MCF 10A (cell line): ENCODE results near the gene DYNC1LI1. TPM values are rescaled to one million over a fixed set of nuclear protein-coding genes. Genes with fewer than 3 reads are reported as not detected.

Experiments
- BruUV-seq: library from RNA; stranded (reverse); fragments of 400-500 nt; replicated peaks from 2 replicates; lab custom pipeline; 2021; lab: Mats Ljungman, UMichigan
- CTCF ChIA-PET: fragments of 300-600 bp; sonication (Branson Sonifier 250); formaldehyde crosslinking; extraction: SDS; loops from one replicate; lab custom pipeline; 2021; ENCODE audit warnings: antibody characterized with exemption, inconsistent platforms; lab: Yijun Ruan, JAX
- POLR2A ChIA-PET: fragments of 300-600, 350-650 bp; sonication (Branson Sonifier 250); formaldehyde crosslinking; extraction: SDS; loops from one replicate; lab custom pipeline; 2020; ENCODE audit warnings: antibody characterized with exemption, inconsistent platforms; lab: Yijun Ruan, JAX
- DNase-seq: peaks from one replicate; pipeline ENCODE4 v3.0.0-alpha.2; 2018; ENCODE audit not compliant: unreplicated experiment
- H3K27ac Mint-ChIP-seq: one replicate; pipeline ENCODE4 v1.8.0; 2022; ENCODE audit warnings: mild to moderate bottlenecking, low read depth, mixed read lengths; ENCODE audit not compliant: unreplicated experiment
- H3K27me3 Mint-ChIP-seq: one replicate; pipeline ENCODE4 v1.8.0; 2022; ENCODE audit warnings: mixed read lengths; ENCODE audit not compliant: insufficient read depth, unreplicated experiment
- H3K36me3 Mint-ChIP-seq: one replicate; pipeline ENCODE4 v1.8.0; 2022; ENCODE audit warnings: mild to moderate bottlenecking, moderate library complexity, mixed read lengths; ENCODE audit not compliant: insufficient read depth, unreplicated experiment
- H3K4me1 Mint-ChIP-seq: one replicate; pipeline ENCODE4 v1.8.0; 2022; ENCODE audit warnings: mixed read lengths; ENCODE audit not compliant: insufficient read depth, unreplicated experiment
- H3K4me3 Mint-ChIP-seq: one replicate; pipeline ENCODE4 v1.8.0; 2022; ENCODE audit warnings: mild to moderate bottlenecking, moderate library complexity, mixed read lengths; ENCODE audit not compliant: unreplicated experiment
- H3K9me3 Mint-ChIP-seq: one replicate; pipeline ENCODE4 v1.8.0; 2022; ENCODE audit warnings: mixed read lengths; ENCODE audit not compliant: unreplicated experiment
- CTCF ChIP-seq: fragments of 200-600 bp; IDR thresholded peaks from one replicate; pipeline ENCODE4 v1.8.0; 2022; ENCODE audit warnings: antibody characterized with exemption, mild to moderate bottlenecking; ENCODE audit not compliant: unreplicated experiment
- intact Hi-C: fragments of 100-400 bp; cut with micrococcal nuclease; formaldehyde crosslinking; loops from 2 replicates; pipeline ENCODE4 v1.14.1; 2022
- total RNA-seq: library from RNA; stranded (reverse); gene quantifications from 2 replicates; pipeline ENCODE4 v1.2.3, GENCODE V29; 2022

Gene DYNC1LI1
- total RNA-seq, 1 experiment from 2014 or later = 47.6 TPM

GRCh38 chr3:32569540-32570420, 878 bp downstream of the DYNC1LI1 start:
- BruUV-seq = TSS peak; percentile 42
- H3K4me3 Mint-ChIP-seq = peak overlapping the region; percentile 90
- no peaks in the 10 kb centered on the region for H3K9me3 Mint-ChIP-seq
- no peak for TF ChIP-seq CTCF
- H3K27ac Mint-ChIP-seq = peak overlapping the region; percentile 88
- no peaks in the 10 kb centered on the region for H3K27me3 Mint-ChIP-seq
- POLR2A ChIA-PET = interaction anchor here (0.6 to 2.5 kb wide), 21 partner anchors 8 to 203 kb away, joined by 3 to 28 read pairs (median 4); partner anchors contain the start of gene CNOT10
- H3K4me1 Mint-ChIP-seq = no peaks in the 10 kb centered on the region
- CTCF ChIA-PET = interaction anchor here (0.6 to 0.7 kb wide), 2 partner anchors 66 to 98 kb away, joined by 3 read pairs; no protein-coding TSS in a partner anchor
- H3K36me3 Mint-ChIP-seq = no peaks in the 10 kb centered on the region
- DNase-seq = peak; percentile 57
- intact Hi-C loops = no loop called here

GRCh38 chr3:32568953-32569352, 1.7 kb downstream of the DYNC1LI1 start:
- Mint-ChIP-seq H3K4me1 (no peaks in the 10 kb centered on the region), H3K27me3 (no peaks in the 10 kb centered on the region), H3K4me3 (peak overlapping the region; percentile 90), H3K9me3 (no peaks in the 10 kb centered on the region), H3K36me3 (no peaks in the 10 kb centered on the region), H3K27ac (peak overlapping the region; percentile 88)
- intact Hi-C loops = no loop called here
- ChIA-PET CTCF (no interaction called here), POLR2A (interaction anchor here (1.1 to 2.5 kb wide), 10 partner anchors 10 to 204 kb away, joined by 3 to 28 read pairs (median 4); partner anchors contain the start of gene CNOT10)
- no TSS peak for BruUV-seq
- no peak for DNase-seq
- no peak for TF ChIP-seq CTCF

- H3K27ac Mint-ChIP-seq = no peak overlapping the region
- intact Hi-C loops = no loop called here
- ChIA-PET POLR2A (no interaction called here), CTCF (no interaction called here)
- no peak for DNase-seq
- no TSS peak for BruUV-seq
- no peaks in the 10 kb centered on the region for H3K4me1 Mint-ChIP-seq
- no peak for TF ChIP-seq CTCF
- H3K27me3 Mint-ChIP-seq = no peaks in the 10 kb centered on the region
- no peak overlapping the region for H3K4me3 Mint-ChIP-seq
- no peaks in the 10 kb centered on the region for H3K9me3 Mint-ChIP-seq
- peaks cover 4% of the 10 kb centered on the region for H3K36me3 Mint-ChIP-seq
Observed at GRCh38 chr3:32564195-32564594, 6.5 kb downstream of the DYNC1LI1 start.

GRCh38 chr3:32562640-32563039, 8.0 kb downstream of the DYNC1LI1 start:
- no peaks in the 10 kb centered on the region for H3K27me3 Mint-ChIP-seq
- H3K9me3 Mint-ChIP-seq = no peaks in the 10 kb centered on the region
- intact Hi-C loops = no loop called here
- no peak for DNase-seq
- H3K4me3 Mint-ChIP-seq = no peak overlapping the region
- TF ChIP-seq CTCF = no peak
- ChIA-PET CTCF (interaction anchor here (0.6 kb wide), 1 partner anchor 85 kb away, joined by 3 read pairs; no protein-coding TSS in a partner anchor), POLR2A (no interaction called here)
- H3K4me1 Mint-ChIP-seq = no peaks in the 10 kb centered on the region
- no peak overlapping the region for H3K27ac Mint-ChIP-seq
- peaks cover 4% of the 10 kb centered on the region for H3K36me3 Mint-ChIP-seq
- no TSS peak for BruUV-seq
